Measurements from ENCODE around the gene PDCD7. TPM values are rescaled to one million over a fixed set of nuclear protein-coding genes. Genes with fewer than 3 reads are reported as not detected.

The PDCD7 gene
- total and polyA plus RNA-seq, 10 donors: 9.8 to 27.3 (median 22.1) TPM

GRCh38 chr15:65132878-65133547, 595 bp downstream of the PDCD7 start:
- Histone ChIP-seq H3K9me3 (peaks cover 0 to 17% (median 14%) of the 10 kb centered on the region in 8 donors), H3K27ac (peak overlapping the region; percentile 83 to 94 (median 90)), H3K4me1 (peaks cover 4 to 53% (median 35%) of the 10 kb centered on the region in 6 donors), H3K36me3 (peaks cover 0 to 35% (median 20%) of the 10 kb centered on the region in 6 donors), H3K4me3 (peak overlapping the region; percentile 61 to 96 (median 86)), H3K27me3 (replicated peaks in 1 of 7) (no peaks in the 10 kb centered on the region)
- DNase-seq: peak; percentile 87
- intact Hi-C loops (cut with DNase I; ENCODE audit: low total_unique reads): no loop called here
- TF ChIP-seq POLR2A (IDR thresholded peaks at IDR 0.05) (no peak), CTCF (IDR thresholded peaks at IDR 0.05 in 8 of 11, conservative IDR thresholded peaks at IDR 0.05 in 3 of 11) (no peak), POLR2AphosphoS5 (IDR thresholded peaks at IDR 0.05) (peak in 1 of 3 donors; percentile 45)
- WGBS, 5 donors: 0 to 1% (median 0%) methylated on average over 37 to 93 of the region's 93 CpGs

- DNase-seq: no peak
- Histone ChIP-seq H3K27me3 (replicated peaks in 1 of 7) (no peaks in the 10 kb centered on the region), H3K27ac (no peak overlapping the region), H3K4me3 (no peak overlapping the region), H3K36me3 (peaks cover 0 to 56% (median 37%) of the 10 kb centered on the region in 6 donors), H3K9me3 (no peaks in the 10 kb centered on the region), H3K4me1 (peaks cover 4 to 53% (median 35%) of the 10 kb centered on the region in 6 donors)
- intact Hi-C loops (cut with DNase I; ENCODE audit: low total_unique reads): no loop called here
- 89 to 94% (median 91%) methylated on average over 5 of the region's 5 CpGs for WGBS, 5 donors
- TF ChIP-seq CTCF (IDR thresholded peaks at IDR 0.05 in 8 of 11, conservative IDR thresholded peaks at IDR 0.05 in 3 of 11): no peak
- no peak for TF ChIP-seq POLR2A (IDR thresholded peaks at IDR 0.05)
- TF ChIP-seq POLR2AphosphoS5 (IDR thresholded peaks at IDR 0.05): no peak
These were observed 2.7 kb downstream of the PDCD7 start for GRCh38 chr15:65130941-65131340.

- WGBS, 5 donors: 90 to 94% (median 93%) methylated on average over 5 of the region's 5 CpGs
- intact Hi-C loops (cut with DNase I; ENCODE audit: low total_unique reads): no loop called here
- no peak overlapping the region for H3K4me3 ChIP-seq
These were observed 18.1 kb downstream of the PDCD7 start for GRCh38 chr15:65115542-65115941.

More at GRCh38 chr15:65115542-65115941, 18.1 kb downstream of the PDCD7 start:
- Histone ChIP-seq H3K4me1 (no peaks in the 10 kb centered on the region), H3K27me3 (replicated peaks in 1 of 7) (no peaks in the 10 kb centered on the region), H3K36me3 (peaks cover 4 to 95% (median 53%) of the 10 kb centered on the region in 6 donors), H3K27ac (no peak overlapping the region), H3K9me3 (no peaks in the 10 kb centered on the region)
- DNase-seq: no peak
- no peak for TF ChIP-seq CTCF (IDR thresholded peaks at IDR 0.05 in 8 of 11, conservative IDR thresholded peaks at IDR 0.05 in 3 of 11)
- TF ChIP-seq POLR2AphosphoS5 (IDR thresholded peaks at IDR 0.05): no peak
